ENCODE data around the gene EIF4EBP3. TPM values are rescaled to one million over a fixed set of nuclear protein-coding genes. Genes with fewer than 3 reads are reported as not detected.

EIF4EBP3 gene
- total RNA-seq, 1 donor from 2014 or later: 8.4 TPM

DNA sequence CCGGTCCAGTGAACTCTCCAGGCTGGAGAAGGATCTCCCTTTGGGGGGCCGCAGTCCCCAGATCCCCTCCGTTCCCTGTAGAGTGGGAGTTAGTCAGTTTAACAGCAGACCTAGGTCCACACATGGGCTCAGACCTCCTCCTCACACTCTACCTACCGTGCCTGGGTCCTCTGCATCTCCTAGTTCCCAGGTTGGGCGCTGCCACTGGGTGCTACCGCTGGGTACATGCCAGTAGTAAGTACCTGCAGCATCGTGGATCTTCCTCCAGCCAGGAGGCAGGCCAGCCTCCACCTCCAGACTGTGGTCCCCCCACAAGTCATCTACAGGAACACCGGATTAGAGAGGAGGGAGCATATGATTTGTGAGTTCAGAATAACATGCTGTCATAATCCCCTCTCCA is 16.1 kb downstream of the EIF4EBP3 start:
- no peak for DNase-seq (ENCODE audit: low read depth, low spot score)
- Mint-ChIP-seq H3K4me3 (peak overlapping the region; percentile 98), H3K27me3 (ENCODE audit: low read depth) (no peaks in the 10 kb centered on the region), H3K27ac (ENCODE audit: unreplicated experiment) (peak overlapping the region; percentile 96), H3K36me3 (ENCODE audit: low read depth) (peaks cover 3% of the 10 kb centered on the region), H3K4me1 (peaks cover 33% of the 10 kb centered on the region), H3K9me3 (no peaks in the 10 kb centered on the region)
- TF ChIP-seq, protein P1, sequence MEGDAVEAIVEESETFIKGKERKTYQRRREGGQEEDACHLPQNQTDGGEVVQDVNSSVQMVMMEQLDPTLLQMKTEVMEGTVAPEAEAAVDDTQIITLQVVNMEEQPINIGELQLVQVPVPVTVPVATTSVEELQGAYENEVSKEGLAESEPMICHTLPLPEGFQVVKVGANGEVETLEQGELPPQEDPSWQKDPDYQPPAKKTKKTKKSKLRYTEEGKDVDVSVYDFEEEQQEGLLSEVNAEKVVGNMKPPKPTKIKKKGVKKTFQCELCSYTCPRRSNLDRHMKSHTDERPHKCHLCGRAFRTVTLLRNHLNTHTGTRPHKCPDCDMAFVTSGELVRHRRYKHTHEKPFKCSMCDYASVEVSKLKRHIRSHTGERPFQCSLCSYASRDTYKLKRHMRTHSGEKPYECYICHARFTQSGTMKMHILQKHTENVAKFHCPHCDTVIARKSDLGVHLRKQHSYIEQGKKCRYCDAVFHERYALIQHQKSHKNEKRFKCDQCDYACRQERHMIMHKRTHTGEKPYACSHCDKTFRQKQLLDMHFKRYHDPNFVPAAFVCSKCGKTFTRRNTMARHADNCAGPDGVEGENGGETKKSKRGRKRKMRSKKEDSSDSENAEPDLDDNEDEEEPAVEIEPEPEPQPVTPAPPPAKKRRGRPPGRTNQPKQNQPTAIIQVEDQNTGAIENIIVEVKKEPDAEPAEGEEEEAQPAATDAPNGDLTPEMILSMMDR (conservative IDR thresholded peaks at IDR 0.05): no peak

GRCh38 chr5:140564196-140565023 is 16.9 kb downstream of the EIF4EBP3 start, which contains the start of the genes APBB3 and SLC35A4:
APBB3 (minus strand) TSS chr5:140564598; CDS start chr5:140564245, 353 bp downstream.
SLC35A4 (plus strand) TSS chr5:140564828; CDS start chr5:140567170, 2,342 bp downstream.
- TF ChIP-seq, protein P1 (conservative IDR thresholded peaks at IDR 0.05): no peak
- Mint-ChIP-seq H3K4me3 (peak within 1 kb of the TSS; percentile 98), H3K27ac (ENCODE audit: unreplicated experiment) (peak within 1 kb of the TSS; percentile 97), H3K36me3 (ENCODE audit: low read depth) (peaks cover 3% of the 10 kb centered on the region), H3K9me3 (no peaks in the 10 kb centered on the region), H3K27me3 (ENCODE audit: low read depth) (no peaks in the 10 kb centered on the region), H3K4me1 (peaks cover 33% of the 10 kb centered on the region)
- peak; percentile 83 for DNase-seq (ENCODE audit: low read depth, low spot score)

- TF ChIP-seq, protein P1 (conservative IDR thresholded peaks at IDR 0.05): no peak
- H3K4me3 Mint-ChIP-seq: peak overlapping the region; percentile 98
- no peaks in the 10 kb centered on the region for H3K9me3 Mint-ChIP-seq
- H3K4me1 Mint-ChIP-seq: peaks cover 33% of the 10 kb centered on the region
- no peaks in the 10 kb centered on the region for H3K27me3 Mint-ChIP-seq (ENCODE audit: low read depth)
- H3K36me3 Mint-ChIP-seq (ENCODE audit: low read depth): peaks cover 3% of the 10 kb centered on the region
- DNase-seq (ENCODE audit: low read depth, low spot score): no peak
- H3K27ac Mint-ChIP-seq (ENCODE audit: unreplicated experiment): peak overlapping the region; percentile 97
Observed at GRCh38 chr5:140565024-140565779, 17.7 kb downstream of the EIF4EBP3 start.

- H3K4me1 Mint-ChIP-seq: peaks cover 33% of the 10 kb centered on the region
- H3K27me3 Mint-ChIP-seq (ENCODE audit: low read depth): no peaks in the 10 kb centered on the region
- H3K9me3 Mint-ChIP-seq: no peaks in the 10 kb centered on the region
- no peak for DNase-seq (ENCODE audit: low read depth, low spot score)
- H3K4me3 Mint-ChIP-seq: peak overlapping the region; percentile 98
- H3K36me3 Mint-ChIP-seq (ENCODE audit: low read depth): peaks cover 3% of the 10 kb centered on the region
- TF ChIP-seq, protein P1 (conservative IDR thresholded peaks at IDR 0.05): no peak
- H3K27ac Mint-ChIP-seq (ENCODE audit: unreplicated experiment): no peak overlapping the region
Observed at GRCh38 chr5:140565780-140566095, 18.3 kb downstream of the EIF4EBP3 start.

GRCh38 chr5:140566665-140567064 is 19.2 kb downstream of the EIF4EBP3 start:
- no peaks in the 10 kb centered on the region for H3K9me3 Mint-ChIP-seq
- H3K36me3 Mint-ChIP-seq (ENCODE audit: low read depth): peaks cover 3% of the 10 kb centered on the region
- no peaks in the 10 kb centered on the region for H3K27me3 Mint-ChIP-seq (ENCODE audit: low read depth)
- H3K4me1 Mint-ChIP-seq: peaks cover 33% of the 10 kb centered on the region
- peak overlapping the region; percentile 72 for H3K4me3 Mint-ChIP-seq
- TF ChIP-seq, protein P1 (conservative IDR thresholded peaks at IDR 0.05): no peak
- no peak for DNase-seq (ENCODE audit: low read depth, low spot score)
- H3K27ac Mint-ChIP-seq (ENCODE audit: unreplicated experiment): no peak overlapping the region

Measured in neural crest cell (in vitro differentiated cells).